Renal cortex interstitium (tissue), 11 donors: Measurements from ENCODE around the gene NCOA1. TPM values are rescaled to one million over a fixed set of nuclear protein-coding genes. Genes with fewer than 3 reads are reported as not detected.

ENCODE experiments used
- DNase-seq, 11 donors: peaks; one replicate each; pipeline ENCODE4 v3.0.0-alpha.2; 2013; ENCODE audit warnings: low read depth in 9 of 11, low spot score in 4 of 11; ENCODE audit errors: extremely low read depth in 1 of 11
- polyA plus RNA-seq, 3 donors: library from polyadenylated mRNA; unstranded; fragments of 120-200 nt; gene quantifications; one replicate each; pipeline ENCODE4 v1.2.1, GENCODE V29; 2013; ENCODE audit not compliant: insufficient read length in 3 of 3

NCOA1 gene
- polyA plus RNA-seq, 3 donors = 41.3 to 44.6 (median 43.7) TPM

DNA sequence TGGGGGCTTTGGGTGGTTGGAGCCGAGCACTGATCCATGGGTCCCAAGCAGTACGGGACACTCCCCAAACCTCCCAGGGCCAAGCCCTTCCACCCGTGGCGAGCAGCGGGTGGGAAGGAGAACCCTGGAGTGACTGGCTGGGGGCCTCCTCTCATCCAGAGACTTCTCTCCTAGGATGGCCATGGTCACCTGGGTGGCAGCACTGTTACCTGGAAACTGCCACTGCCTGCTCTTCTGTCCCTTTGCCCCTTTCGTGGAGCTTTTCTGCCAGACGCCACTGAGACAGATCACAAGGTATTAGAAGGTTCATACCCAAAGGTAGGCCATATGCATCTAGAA lies 329.1 kb downstream of the NCOA1 start:
- no peak for DNase-seq

Other genes starting within 250 kb of the NCOA1 start
- gene ITSN2, start 130.7 kb upstream of the NCOA1 start, polyA plus RNA-seq = 10 to 100 TPM; 23.5 to 31.2 (median 25.1) TPM